ENCODE results near the gene ARMC12.

- no peak for TF ChIP-seq CTCF (IDR thresholded peaks at IDR 0.05)
- TF ChIP-seq POLR2A (IDR thresholded peaks at IDR 0.05), result no peak
Observed at GRCh38 chr6:35725081-35725708, 11.6 kb upstream of the ARMC12 start.
